IPS-20b (cell line): Measurements from ENCODE around the gene DENND1A.

Source experiments
- H3K27ac ChIP-seq: one replicate; pipeline ENCODE4 v1.5.1; 2013; ENCODE audit warnings: low read length
- H3K27me3 ChIP-seq: 2 replicates; pipeline ENCODE4 v1.6.1; 2013; ENCODE audit warnings: mild to moderate bottlenecking, low read length, inconsistent platforms; ENCODE audit not compliant: insufficient read depth
- H3K36me3 ChIP-seq: 2 replicates; pipeline ENCODE4 v1.6.1; 2013; ENCODE audit warnings: low read depth, mild to moderate bottlenecking, inconsistent platforms, low read length, moderate library complexity; ENCODE audit not compliant: insufficient read depth
- H3K4me1 ChIP-seq: 2 replicates; pipeline ENCODE4 v1.6.1; 2013; ENCODE audit warnings: mild to moderate bottlenecking, control low read depth, inconsistent platforms, low read length, moderate library complexity; ENCODE audit not compliant: insufficient read depth
- H3K4me3 ChIP-seq: 2 replicates; pipeline ENCODE4 v1.5.1; 2013; ENCODE audit warnings: mild to moderate bottlenecking, low read length, inconsistent platforms
- H3K9ac ChIP-seq: 2 replicates; pipeline ENCODE4 v1.6.1; 2013; ENCODE audit warnings: low read depth, mild to moderate bottlenecking, inconsistent platforms, low read length, moderate library complexity
- H3K9me3 ChIP-seq: 2 replicates; pipeline ENCODE4 v1.6.1; 2013; ENCODE audit warnings: mild to moderate bottlenecking, low read depth, low read length, inconsistent platforms; ENCODE audit not compliant: insufficient read depth

The DENND1A gene

DNA sequence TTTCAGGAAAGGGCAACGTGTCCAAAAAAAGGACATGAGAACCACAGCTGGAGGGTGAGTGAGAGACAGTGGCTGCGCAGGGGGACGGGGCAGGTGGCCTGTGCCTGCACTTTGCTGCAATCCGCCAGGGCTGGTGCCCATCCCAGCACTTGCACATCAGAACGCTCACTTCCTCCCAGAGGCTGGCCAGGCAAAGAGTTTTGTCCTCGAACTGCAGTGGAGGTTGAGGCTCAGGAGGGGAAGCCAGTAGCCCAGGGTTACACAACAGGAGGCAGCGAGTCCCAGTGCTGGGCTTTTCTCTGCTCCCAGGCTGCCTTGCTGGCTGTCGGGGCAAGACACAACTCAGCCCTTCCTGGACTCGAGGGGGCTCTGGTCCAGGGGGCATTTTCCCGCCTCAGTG, 540.9 kb downstream of the DENND1A start:
- Histone ChIP-seq H3K36me3 (no peaks in the 10 kb centered on the region), H3K27ac (no peak overlapping the region), H3K9ac (no peak overlapping the region), H3K4me1 (no peaks in the 10 kb centered on the region), H3K4me3 (no peak overlapping the region), H3K27me3 (no peaks in the 10 kb centered on the region), H3K9me3 (no peaks in the 10 kb centered on the region; the same call in 1 of the 2 replicates)

DNA sequence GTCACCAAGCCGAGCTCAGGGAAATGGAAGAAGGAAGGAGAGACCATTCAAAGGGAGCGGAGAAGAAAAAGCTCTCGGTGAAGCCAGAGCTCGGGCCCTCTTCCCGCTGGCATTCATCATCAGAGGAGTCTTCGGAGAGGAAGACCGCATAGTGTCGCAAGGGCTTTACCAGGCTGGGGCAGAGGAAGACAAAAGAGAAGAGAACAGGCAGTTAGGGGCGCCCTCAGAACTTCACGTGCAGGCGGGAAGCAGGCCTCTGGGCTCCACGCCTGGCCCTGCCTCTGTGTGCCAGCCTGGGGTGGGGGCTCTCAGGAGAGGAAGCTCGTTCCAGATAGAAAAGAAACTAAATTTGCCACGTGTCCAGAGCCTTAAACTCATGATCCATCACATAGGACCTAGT, 542.2 kb downstream of the DENND1A start:
- no peaks in the 10 kb centered on the region for H3K36me3 ChIP-seq
- no peak overlapping the region for H3K4me3 ChIP-seq

DNA sequence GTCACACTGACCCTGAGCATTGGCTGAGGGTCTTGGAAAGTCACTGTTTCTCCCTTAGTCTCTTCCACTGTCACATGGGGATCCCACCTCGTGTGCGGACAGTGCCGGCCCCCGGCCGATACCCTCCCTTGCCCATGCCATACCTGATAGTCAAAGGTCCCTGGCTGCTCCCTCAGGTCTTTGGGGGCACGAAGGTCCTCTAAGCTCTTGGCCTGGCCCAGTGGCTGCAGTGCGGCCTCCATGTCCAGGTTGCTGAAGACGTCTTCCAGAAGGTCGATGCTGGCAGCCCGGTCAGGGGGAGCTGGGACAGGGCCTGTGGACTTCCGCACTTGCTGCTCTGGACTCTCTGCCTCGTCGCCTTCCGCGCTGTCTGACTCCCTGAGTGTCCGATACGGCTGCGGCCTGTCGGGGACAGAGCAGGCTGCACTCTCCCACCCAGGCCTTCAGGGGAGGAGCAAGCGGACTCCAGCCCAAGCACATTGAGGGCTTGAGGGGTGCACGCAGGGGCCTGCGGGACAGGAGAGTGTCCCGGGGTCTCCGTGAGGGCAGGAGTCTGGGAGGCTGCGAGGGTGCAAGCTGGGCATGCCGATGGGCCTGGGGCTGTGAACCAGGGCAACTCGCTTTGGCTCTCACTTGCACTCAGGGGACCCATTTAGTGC, 546.3 kb downstream of the DENND1A start:
- no peak overlapping the region for H3K4me3 ChIP-seq
- no peaks in the 10 kb centered on the region for H3K27me3 ChIP-seq
- no peak overlapping the region for H3K9ac ChIP-seq
- H3K9me3 ChIP-seq: no peaks in the 10 kb centered on the region
- H3K36me3 ChIP-seq: no peaks in the 10 kb centered on the region
- H3K27ac ChIP-seq: no peak overlapping the region
- H3K4me1 ChIP-seq: no peaks in the 10 kb centered on the region

More for the DNA sequence above, 542.2 kb downstream of the DENND1A start:
- Histone ChIP-seq H3K27me3 (no peaks in the 10 kb centered on the region), H3K9me3 (no peaks in the 10 kb centered on the region; the same call in 1 of the 2 replicates), H3K9ac (no peak overlapping the region), H3K4me1 (no peaks in the 10 kb centered on the region), H3K27ac (no peak overlapping the region)

DNA sequence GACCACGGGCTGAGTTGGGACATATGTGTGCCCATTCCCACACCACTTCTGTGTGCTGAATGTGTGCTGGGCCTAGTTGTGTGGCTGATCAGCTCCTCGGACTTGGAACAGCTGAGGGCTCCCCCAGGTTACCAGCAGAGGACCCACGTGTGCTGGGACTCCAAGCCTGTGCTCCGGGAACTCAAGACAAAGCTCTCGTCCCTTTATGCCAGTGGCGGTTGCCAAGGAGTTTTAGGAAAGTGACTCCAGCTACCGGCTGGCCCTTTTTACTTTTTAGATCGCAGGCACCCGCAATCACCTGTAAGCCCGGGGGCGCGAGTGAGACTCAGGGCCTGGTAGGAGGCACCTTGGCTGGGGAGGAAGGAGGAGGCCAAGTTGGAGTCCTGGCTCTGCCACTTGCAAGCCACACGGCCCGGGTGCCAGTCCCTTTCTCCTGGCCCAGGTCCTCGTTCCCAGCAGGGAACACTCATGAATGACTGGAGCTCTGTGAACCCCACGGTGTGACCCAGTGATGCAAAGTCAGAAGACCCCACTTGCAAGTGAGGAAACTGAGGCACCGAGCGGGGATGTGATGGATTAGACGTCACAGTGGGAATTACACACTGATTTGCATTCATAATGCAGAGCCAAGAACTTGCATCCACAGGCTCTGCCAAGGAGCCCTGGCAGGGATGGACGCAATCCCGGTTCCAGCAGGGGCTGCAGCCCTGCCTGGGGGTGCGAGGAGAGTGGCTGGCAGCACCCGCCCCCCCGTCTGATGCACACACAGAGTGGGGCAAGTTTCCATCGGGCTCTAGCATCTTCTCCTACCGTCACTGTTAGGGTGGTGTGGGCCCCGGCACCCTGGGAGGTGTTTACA, 547.0 kb downstream of the DENND1A start:
- Histone ChIP-seq H3K27ac (no peak overlapping the region), H3K9me3 (no peaks in the 10 kb centered on the region), H3K4me1 (no peaks in the 10 kb centered on the region), H3K4me3 (no peak overlapping the region), H3K27me3 (no peaks in the 10 kb centered on the region), H3K36me3 (no peaks in the 10 kb centered on the region), H3K9ac (no peak overlapping the region)

DNA sequence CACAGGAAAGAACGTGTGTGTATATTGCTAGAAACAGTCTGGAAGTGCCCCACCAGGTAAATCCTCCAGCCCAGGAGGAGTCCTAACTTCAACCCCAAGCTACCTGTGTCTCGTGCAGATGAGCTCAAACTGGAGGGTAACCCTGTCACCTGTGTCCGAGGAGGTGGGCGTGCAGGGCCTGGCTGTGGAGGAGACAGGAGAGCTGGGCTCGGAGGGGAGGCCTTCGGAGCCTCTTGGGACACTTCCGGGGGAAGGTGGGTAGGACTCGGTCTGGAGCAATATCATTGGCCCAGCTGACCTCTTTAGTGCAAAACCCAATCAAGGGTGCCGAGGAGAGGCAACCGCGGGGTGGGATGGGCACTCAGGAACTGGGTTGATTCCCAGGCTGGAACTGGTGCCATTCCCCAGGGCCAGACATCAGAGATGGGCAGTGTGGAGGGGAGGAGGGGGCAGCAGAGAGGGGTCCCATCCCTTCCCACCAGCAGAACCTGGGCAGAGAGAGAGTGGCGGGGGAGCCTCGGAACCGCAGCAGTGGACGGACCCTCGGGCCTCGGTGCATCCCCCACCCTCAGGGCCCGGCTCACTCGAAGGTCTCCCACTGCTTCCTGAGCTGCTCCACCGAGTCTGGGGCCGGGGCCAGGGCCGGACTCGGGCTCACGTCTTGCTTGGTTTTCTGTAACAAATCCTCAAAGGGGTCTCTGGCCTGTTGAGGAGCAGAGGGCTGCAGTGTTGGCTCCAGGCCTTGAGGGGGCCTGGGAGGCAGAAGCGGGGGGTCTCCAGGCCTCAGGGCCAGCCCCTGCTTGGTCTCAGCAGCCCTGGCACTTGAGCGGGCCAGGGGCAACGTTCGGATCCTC, 548.8 kb downstream of the DENND1A start:
- Histone ChIP-seq H3K4me1 (no peaks in the 10 kb centered on the region), H3K36me3 (no peaks in the 10 kb centered on the region), H3K27me3 (no peaks in the 10 kb centered on the region), H3K27ac (no peak overlapping the region), H3K9me3 (no peaks in the 10 kb centered on the region), H3K9ac (no peak overlapping the region), H3K4me3 (no peak overlapping the region)

DNA sequence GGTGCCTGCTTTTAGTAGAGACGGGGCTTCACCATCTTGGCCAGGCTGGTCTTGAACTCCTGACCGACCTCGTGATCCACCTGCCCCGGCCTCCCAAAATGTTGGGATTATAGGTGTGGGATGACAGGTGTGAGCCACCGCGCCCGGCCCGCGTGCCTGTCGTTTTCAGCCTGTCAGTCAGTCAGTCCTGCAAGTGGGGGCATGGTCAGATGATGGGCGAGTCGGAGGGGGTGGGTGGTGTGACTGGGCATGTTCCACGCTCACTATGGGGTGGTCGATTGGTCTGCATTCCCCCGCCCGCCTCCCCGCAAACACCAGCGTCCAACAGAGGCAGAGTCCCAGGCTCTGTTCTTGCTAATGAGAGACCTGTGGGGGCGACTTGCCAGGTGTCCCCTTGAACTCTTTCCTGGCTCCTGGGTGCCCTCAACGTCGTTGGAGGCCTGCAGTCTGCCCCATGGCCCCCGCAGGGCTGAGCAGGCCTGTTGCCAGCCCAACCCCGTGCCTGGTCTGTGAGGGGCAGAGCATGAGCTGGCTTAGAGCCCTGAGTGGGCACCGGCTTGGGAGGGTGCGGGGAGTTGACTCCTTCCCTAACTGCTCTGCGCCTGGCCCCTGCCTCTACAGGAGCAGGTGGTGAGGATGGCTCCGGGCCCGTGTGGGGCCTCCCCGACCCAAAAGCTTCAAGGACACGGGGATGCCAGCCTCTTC, 550.8 kb downstream of the DENND1A start:
- Histone ChIP-seq H3K36me3 (no peaks in the 10 kb centered on the region), H3K4me1 (no peaks in the 10 kb centered on the region; the same call in 1 of the 2 replicates), H3K27me3 (peaks cover 8% of the 10 kb centered on the region), H3K27ac (no peak overlapping the region), H3K9ac (no peak overlapping the region), H3K4me3 (no peak overlapping the region), H3K9me3 (no peaks in the 10 kb centered on the region)

DNA sequence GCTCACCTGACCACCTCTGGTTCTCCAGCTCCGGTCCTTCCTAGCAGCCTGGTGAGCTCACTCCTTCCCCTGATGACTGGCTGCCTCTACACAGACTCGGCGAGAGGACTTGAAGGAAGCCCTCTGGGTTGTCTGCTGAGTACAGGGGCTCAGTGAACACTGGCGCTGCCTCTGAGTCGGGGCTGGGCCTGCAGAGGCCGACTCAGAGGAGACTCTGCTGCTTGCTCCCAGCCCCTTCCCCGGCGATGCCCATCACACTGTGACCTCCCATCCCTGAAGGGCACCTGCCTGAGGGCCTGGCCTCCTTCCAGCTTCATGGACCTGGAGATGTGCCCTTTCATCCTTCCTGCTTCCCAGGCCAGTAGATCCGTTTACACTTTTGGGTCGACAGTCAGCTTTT, 551.9 kb downstream of the DENND1A start:
- Histone ChIP-seq H3K9ac (no peak overlapping the region), H3K4me3 (no peak overlapping the region), H3K27me3 (peaks cover 19% of the 10 kb centered on the region), H3K4me1 (no peaks in the 10 kb centered on the region; the same call in 1 of the 2 replicates), H3K27ac (no peak overlapping the region), H3K9me3 (no peaks in the 10 kb centered on the region), H3K36me3 (no peaks in the 10 kb centered on the region)

DNA sequence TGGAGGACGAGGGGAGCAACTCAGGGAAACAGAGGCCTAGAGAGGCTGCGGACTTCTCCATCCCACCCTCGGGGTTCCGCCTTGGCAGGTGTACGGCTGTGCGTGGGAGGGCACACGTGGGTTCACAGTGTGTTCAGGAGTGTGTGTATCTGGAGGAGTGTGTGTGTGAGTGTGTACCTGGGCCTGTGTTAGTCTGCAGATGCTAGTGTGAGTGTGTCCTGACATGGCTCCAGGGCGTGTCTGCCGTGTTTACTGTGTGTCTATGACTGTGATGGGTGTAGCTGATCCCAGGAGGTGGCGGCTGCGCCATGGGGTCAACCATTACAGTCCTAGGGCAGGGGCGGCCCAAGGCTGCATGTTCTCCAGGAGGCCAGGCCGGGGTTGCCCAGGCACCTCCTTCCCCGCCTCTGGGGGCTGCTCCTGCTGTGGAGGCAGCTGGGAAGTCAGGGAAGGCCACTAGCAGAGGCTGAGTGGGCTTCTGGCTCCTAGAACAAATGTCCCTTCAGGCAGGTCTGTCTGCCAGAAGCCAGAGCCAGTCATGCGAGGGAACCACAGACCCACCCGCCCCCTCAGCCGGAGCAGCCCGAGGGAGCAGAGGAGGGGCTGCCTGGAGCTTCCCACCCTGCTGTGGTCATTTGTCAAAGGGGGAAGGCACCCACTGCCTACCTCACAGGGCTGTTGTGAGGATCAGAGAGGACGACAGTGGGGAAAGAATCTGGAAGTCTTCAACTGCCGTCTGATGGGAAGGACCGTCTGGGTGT, 552.5 kb downstream of the DENND1A start:
- Histone ChIP-seq H3K27ac (no peak overlapping the region), H3K27me3 (peaks cover 26% of the 10 kb centered on the region), H3K4me1 (no peaks in the 10 kb centered on the region; the same call in 1 of the 2 replicates), H3K36me3 (no peaks in the 10 kb centered on the region), H3K4me3 (no peak overlapping the region), H3K9me3 (no peaks in the 10 kb centered on the region), H3K9ac (no peak overlapping the region)

DNA sequence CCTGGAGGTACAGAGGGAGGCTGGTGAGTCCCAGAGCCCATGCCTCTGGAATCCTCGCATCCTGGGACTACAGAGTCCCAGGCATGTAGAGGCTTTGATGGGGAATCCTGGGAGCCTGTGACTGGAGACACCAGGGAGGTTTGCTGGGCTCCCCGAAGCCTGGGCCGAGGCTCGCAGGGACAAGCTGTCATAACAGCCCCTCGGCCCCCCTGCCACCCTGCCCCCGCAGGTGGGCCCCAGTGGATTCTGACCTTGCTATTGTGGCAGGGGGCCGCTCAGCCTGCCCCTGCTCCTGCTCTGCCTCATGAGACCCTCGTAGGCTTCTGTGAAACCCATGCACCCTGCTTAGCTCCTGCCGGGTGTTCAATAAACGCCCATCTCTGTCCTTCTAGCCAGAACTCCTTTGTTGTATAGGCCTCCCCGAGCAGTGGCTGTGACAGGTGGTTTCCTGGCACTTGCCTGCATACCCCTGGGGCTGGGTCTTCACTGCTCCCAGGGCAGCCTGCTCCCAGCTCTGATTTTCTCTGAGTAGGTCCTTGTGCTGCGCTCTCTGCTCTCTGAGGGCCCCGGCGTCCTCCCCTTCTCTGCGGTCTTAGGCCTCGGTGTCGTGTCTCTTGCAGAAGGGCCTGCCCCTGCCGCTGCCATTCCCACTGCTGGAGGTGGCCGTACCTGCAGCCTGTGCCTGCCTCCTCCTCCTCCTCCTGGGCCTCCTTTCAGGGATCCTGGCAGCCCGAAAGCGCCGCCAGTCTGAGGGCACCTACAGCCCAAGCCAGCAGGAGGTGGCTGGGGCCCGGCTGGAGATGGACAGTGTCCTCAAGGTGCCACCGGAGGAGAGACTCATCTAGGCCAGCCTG, 553.5 kb downstream of the DENND1A start:
- H3K4me1 ChIP-seq: no peaks in the 10 kb centered on the region; the same call in 1 of the 2 replicates
- H3K9me3 ChIP-seq: no peaks in the 10 kb centered on the region
- H3K36me3 ChIP-seq: no peaks in the 10 kb centered on the region
- no peak overlapping the region for H3K27ac ChIP-seq
- H3K27me3 ChIP-seq: peaks cover 35% of the 10 kb centered on the region
- H3K9ac ChIP-seq: no peak overlapping the region
- no peak overlapping the region for H3K4me3 ChIP-seq

DNA sequence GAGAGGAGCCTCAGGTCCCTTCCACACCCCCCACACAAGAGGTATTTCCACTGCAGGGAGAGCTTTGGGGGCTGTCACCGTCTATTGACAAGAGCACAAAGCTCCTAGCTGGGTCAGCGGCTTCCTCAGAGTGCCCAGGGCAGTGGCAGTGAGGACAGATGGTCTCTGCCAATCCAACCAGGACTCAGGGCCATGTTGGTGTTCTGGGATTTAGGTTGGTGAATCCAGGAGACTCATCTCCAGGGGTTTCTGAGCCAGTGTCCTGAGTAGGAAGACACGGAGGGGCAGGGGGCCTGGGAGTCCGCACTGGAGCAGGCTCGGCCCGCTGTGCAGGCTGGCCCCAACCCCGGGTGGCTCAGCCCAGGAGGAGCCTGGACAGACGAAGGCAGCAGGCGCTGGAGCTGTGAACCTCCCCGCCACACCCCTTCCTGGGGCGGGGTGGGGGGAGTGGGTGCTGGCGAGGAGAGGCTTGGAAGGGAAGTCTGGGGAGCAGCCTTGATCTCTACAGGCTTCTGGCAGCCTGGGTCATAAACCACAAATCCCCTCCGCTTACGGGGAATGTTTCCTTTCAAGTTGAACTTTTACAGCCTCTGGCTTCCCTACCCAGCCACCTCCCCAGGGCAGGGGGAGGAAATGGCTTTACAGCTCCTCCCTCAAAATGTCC, 554.3 kb downstream of the DENND1A start:
- Histone ChIP-seq H3K27ac (no peak overlapping the region), H3K4me3 (no peak overlapping the region), H3K9me3 (no peaks in the 10 kb centered on the region), H3K4me1 (no peaks in the 10 kb centered on the region; the same call in 1 of the 2 replicates), H3K9ac (no peak overlapping the region), H3K36me3 (no peaks in the 10 kb centered on the region), H3K27me3 (peaks cover 36% of the 10 kb centered on the region)
